ENCODE data around the gene PDE11A.

Gene PDE11A

GRCh38 chr2:177921726-177922125 is 150.9 kb downstream of the PDE11A start:
- peak; percentile 29 for DNase-seq (ENCODE audit: low spot score)

GRCh38 chr2:177917169-177917568 is 155.4 kb downstream of the PDE11A start:
- DNase-seq (ENCODE audit: low spot score): no peak

- no peak for DNase-seq (ENCODE audit: low spot score)
Observed at GRCh38 chr2:177916342-177916741, 156.2 kb downstream of the PDE11A start.

- DNase-seq (ENCODE audit: low spot score): no peak
Observed at GRCh38 chr2:177914247-177914646, 158.3 kb downstream of the PDE11A start.

- DNase-seq (ENCODE audit: low spot score): no peak
Observed at GRCh38 chr2:177909962-177910361, 162.6 kb downstream of the PDE11A start.

- DNase-seq (ENCODE audit: low spot score): no peak
Observed at GRCh38 chr2:177908824-177909223, 163.8 kb downstream of the PDE11A start.

GRCh38 chr2:177908182-177908581 is 164.4 kb downstream of the PDE11A start:
- DNase-seq (ENCODE audit: low spot score): no peak

GRCh38 chr2:177906041-177906718 is 166.4 kb downstream of the PDE11A start:
- peak; percentile 78 for DNase-seq (ENCODE audit: low spot score)

- DNase-seq (ENCODE audit: low spot score): no peak
Observed at GRCh38 chr2:177905640-177906039, 166.9 kb downstream of the PDE11A start.

GRCh38 chr2:177902395-177903163 is 170.0 kb downstream of the PDE11A start:
- no peak for DNase-seq (ENCODE audit: low spot score)

- no peak for DNase-seq (ENCODE audit: low spot score)
Observed at GRCh38 chr2:177900082-177900481, 172.5 kb downstream of the PDE11A start.

GRCh38 chr2:177897278-177897677 is 175.3 kb downstream of the PDE11A start:
- DNase-seq (ENCODE audit: low spot score): no peak

- DNase-seq (ENCODE audit: low spot score): no peak
Observed at GRCh38 chr2:177896587-177896986, 176.0 kb downstream of the PDE11A start.

- no peak for DNase-seq (ENCODE audit: low spot score)
Observed at GRCh38 chr2:177894546-177894945, 178.0 kb downstream of the PDE11A start.

- no peak for DNase-seq (ENCODE audit: low spot score)
Observed at GRCh38 chr2:177893880-177894279, 178.7 kb downstream of the PDE11A start.

- DNase-seq (ENCODE audit: low spot score): no peak
Observed at GRCh38 chr2:177891533-177891932, 181.0 kb downstream of the PDE11A start.

GRCh38 chr2:177889818-177890460 is 182.6 kb downstream of the PDE11A start:
- no peak for DNase-seq (ENCODE audit: low spot score)

GRCh38 chr2:177888581-177888980 is 184.0 kb downstream of the PDE11A start:
- DNase-seq (ENCODE audit: low spot score): no peak

- no peak for DNase-seq (ENCODE audit: low spot score)
Observed at GRCh38 chr2:177887722-177888121, 184.9 kb downstream of the PDE11A start.

- DNase-seq (ENCODE audit: low spot score): no peak
Observed at GRCh38 chr2:177886824-177887223, 185.8 kb downstream of the PDE11A start.

- DNase-seq (ENCODE audit: low spot score): no peak
Observed at GRCh38 chr2:177885828-177886466, 186.6 kb downstream of the PDE11A start.

- no peak for DNase-seq (ENCODE audit: low spot score)
Observed at GRCh38 chr2:177883177-177883576, 189.4 kb downstream of the PDE11A start.

- no peak for DNase-seq (ENCODE audit: low spot score)
Observed at GRCh38 chr2:177882501-177882900, 190.1 kb downstream of the PDE11A start.
